ENCODE measurements around the gene TMTC1.
A peak's percentile ranks its signal among the peaks of the same experiment; 100 is the strongest.

TMTC1 gene

DNA sequence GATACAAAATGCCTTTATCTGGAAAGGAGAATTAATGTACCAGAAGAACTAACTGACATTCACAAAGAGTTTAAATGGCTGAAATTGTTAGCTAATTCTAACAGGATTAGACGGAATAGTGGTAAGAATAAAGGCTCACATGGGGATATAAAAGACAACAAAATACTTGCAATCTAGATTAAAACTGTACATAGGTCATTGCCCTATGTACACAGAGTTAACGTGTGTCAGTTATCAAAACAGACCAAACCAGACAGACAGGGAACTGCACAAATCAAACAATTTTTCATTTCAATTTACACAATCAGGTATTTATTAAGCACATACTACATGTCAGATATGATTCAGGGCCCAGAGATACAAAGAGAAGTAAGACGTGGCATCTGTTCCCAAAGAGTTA, 12.6 kb downstream of the TMTC1 start:
- H3K9me3 ChIP-seq (ENCODE audit: control insufficient read depth, low read length) = no peaks in the 10 kb centered on the region
- no peak overlapping the region for H3K27ac ChIP-seq
- H3K79me2 ChIP-seq = peaks cover 59% of the 10 kb centered on the region
- no peak overlapping the region for H3K9ac ChIP-seq
- H3K4me2 ChIP-seq (ENCODE audit: low read length) = no peak overlapping the region
- H3K36me3 ChIP-seq (ENCODE audit: control insufficient read depth, insufficient read depth, low read length) = no peaks in the 10 kb centered on the region
- TF ChIP-seq, protein P1, sequence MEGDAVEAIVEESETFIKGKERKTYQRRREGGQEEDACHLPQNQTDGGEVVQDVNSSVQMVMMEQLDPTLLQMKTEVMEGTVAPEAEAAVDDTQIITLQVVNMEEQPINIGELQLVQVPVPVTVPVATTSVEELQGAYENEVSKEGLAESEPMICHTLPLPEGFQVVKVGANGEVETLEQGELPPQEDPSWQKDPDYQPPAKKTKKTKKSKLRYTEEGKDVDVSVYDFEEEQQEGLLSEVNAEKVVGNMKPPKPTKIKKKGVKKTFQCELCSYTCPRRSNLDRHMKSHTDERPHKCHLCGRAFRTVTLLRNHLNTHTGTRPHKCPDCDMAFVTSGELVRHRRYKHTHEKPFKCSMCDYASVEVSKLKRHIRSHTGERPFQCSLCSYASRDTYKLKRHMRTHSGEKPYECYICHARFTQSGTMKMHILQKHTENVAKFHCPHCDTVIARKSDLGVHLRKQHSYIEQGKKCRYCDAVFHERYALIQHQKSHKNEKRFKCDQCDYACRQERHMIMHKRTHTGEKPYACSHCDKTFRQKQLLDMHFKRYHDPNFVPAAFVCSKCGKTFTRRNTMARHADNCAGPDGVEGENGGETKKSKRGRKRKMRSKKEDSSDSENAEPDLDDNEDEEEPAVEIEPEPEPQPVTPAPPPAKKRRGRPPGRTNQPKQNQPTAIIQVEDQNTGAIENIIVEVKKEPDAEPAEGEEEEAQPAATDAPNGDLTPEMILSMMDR (IDR thresholded peaks at IDR 0.05) = no peak
- peaks cover 16% of the 10 kb centered on the region for H3K4me1 ChIP-seq
- no peaks in the 10 kb centered on the region for H3K27me3 ChIP-seq (ENCODE audit: control insufficient read depth, insufficient read depth, low read length)
- no peak overlapping the region for H2AFZ ChIP-seq
- H3K4me3 ChIP-seq (ENCODE audit: low read depth, low read length) = no peak overlapping the region

DNA sequence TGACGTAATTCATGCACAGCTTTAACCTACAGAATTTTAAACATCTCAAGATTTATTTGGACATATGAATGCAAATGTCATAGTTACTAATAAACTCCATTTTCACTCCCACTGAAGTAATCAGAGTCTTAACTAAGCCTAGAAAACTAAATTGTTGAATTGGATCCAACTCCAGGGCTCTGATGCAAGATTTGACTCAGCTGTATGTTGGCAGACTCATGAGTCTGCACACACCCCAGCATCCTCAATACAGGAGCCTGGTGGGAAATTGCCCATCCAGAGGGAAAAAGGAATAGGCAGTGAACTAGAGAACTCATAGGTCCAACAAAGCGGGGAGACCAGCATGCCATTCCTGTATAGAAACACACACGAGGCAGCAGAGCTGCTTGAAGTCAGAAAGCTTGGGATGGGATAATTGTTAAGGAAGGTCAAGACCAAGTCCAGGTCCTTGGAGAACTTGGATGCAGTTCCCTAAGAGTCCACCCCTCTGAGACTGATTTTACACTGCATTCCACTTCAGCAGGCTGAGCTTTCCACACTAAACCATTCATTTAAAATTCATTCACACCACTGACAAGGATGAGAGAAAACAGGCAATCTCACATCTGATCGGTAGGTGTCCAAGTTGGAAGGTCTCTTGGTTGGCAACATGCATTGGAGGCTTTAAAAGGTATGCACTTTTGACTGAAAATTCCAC, 14.4 kb downstream of the TMTC1 start:
- H3K27me3 ChIP-seq (ENCODE audit: control insufficient read depth, insufficient read depth, low read length) = no peaks in the 10 kb centered on the region
- TF ChIP-seq, protein P1 (IDR thresholded peaks at IDR 0.05) = peak; percentile 14
- no peaks in the 10 kb centered on the region for H3K9me3 ChIP-seq (ENCODE audit: control insufficient read depth, low read length)
- H3K9ac ChIP-seq = no peak overlapping the region
- H3K79me2 ChIP-seq = peaks cover 44% of the 10 kb centered on the region
- H3K4me1 ChIP-seq = peaks cover 12% of the 10 kb centered on the region
- H3K4me2 ChIP-seq (ENCODE audit: low read length) = no peak overlapping the region
- H2AFZ ChIP-seq = no peak overlapping the region
- H3K27ac ChIP-seq = no peak overlapping the region
- no peaks in the 10 kb centered on the region for H3K36me3 ChIP-seq (ENCODE audit: control insufficient read depth, insufficient read depth, low read length)
- no peak overlapping the region for H3K4me3 ChIP-seq (ENCODE audit: low read depth, low read length)

DNA sequence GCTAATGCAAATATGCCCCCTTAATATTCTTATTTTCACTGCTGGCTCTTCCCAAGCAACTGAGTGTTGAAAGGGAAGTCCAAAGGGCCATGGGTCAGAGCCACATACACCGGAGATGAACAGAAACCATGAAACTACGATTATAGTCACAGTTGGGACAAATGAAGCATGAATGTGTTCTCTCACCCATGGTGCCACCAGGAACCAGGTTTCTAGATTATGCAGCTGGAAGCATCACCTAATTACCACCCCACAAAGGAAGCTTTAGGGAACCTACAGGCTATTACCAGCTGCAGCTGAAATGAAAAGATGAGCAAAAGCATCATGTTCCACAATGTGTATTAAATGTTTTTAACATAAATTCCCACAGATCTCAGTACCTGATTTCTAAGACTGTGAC, 15.4 kb downstream of the TMTC1 start:
- Histone ChIP-seq H3K27me3 (ENCODE audit: control insufficient read depth, insufficient read depth, low read length) (no peaks in the 10 kb centered on the region), H3K4me2 (ENCODE audit: low read length) (no peak overlapping the region), H3K4me1 (peaks cover 12% of the 10 kb centered on the region), H3K79me2 (peaks cover 39% of the 10 kb centered on the region), H2AFZ (no peak overlapping the region), H3K4me3 (ENCODE audit: low read depth, low read length) (no peak overlapping the region), H3K27ac (no peak overlapping the region), H3K9ac (no peak overlapping the region), H3K36me3 (ENCODE audit: control insufficient read depth, insufficient read depth, low read length) (no peaks in the 10 kb centered on the region), H3K9me3 (ENCODE audit: control insufficient read depth, low read length) (no peaks in the 10 kb centered on the region)
- TF ChIP-seq, protein P1 (IDR thresholded peaks at IDR 0.05) = no peak

DNA sequence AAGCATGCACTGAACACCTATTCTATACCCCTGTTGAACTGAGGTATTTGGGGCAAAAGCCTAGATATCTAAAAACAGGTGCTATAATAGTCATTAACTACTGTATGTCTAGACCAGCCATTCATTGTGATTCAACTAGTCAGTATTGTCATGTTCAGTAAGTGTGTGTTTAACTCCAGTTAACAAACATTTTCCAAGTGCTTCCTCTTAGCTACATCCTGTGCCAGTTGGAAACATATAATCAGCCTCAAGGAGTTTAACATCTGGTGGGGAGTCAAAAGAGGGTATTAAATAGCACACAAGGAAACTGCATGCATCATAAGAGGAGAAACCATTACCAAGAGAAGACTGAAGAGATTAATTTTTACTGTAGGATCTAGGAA, 20.4 kb downstream of the TMTC1 start:
- TF ChIP-seq, protein P1 (IDR thresholded peaks at IDR 0.05) = no peak
- no peak overlapping the region for H2AFZ ChIP-seq
- H3K4me1 ChIP-seq = no peaks in the 10 kb centered on the region
- H3K9me3 ChIP-seq (ENCODE audit: control insufficient read depth, low read length) = no peaks in the 10 kb centered on the region
- no peak overlapping the region for H3K27ac ChIP-seq
- H3K79me2 ChIP-seq = peaks cover 23% of the 10 kb centered on the region
- H3K36me3 ChIP-seq (ENCODE audit: control insufficient read depth, insufficient read depth, low read length) = no peaks in the 10 kb centered on the region
- H3K9ac ChIP-seq = no peak overlapping the region
- H3K4me2 ChIP-seq (ENCODE audit: low read length) = no peak overlapping the region
- H3K4me3 ChIP-seq (ENCODE audit: low read depth, low read length) = no peak overlapping the region
- no peaks in the 10 kb centered on the region for H3K27me3 ChIP-seq (ENCODE audit: control insufficient read depth, insufficient read depth, low read length)
